Ectodermal cell (in vitro differentiated cells): ENCODE data around the gene PNCK.

Source experiments
- H3K27ac ChIP-seq: 2 replicates; pipeline ENCODE4 v1.7.0; 2013; ENCODE audit warnings: mild to moderate bottlenecking, low read depth, low read length; ENCODE audit not compliant: insufficient read depth, poor library complexity, severe bottlenecking
- H3K27me3 ChIP-seq: 2 replicates; pipeline ENCODE4 v1.7.0; 2013; ENCODE audit warnings: mild to moderate bottlenecking, low read length; ENCODE audit not compliant: insufficient read depth, control insufficient read depth, poor library complexity, severe bottlenecking
- H3K36me3 ChIP-seq: one replicate; pipeline ENCODE4 v1.7.0; 2013; ENCODE audit warnings: low read length; ENCODE audit not compliant: control insufficient read depth, insufficient read depth
- H3K4me1 ChIP-seq: one replicate; pipeline ENCODE4 v1.7.0; 2013; ENCODE audit warnings: low read length; ENCODE audit not compliant: control insufficient read depth, insufficient read depth
- H3K4me3 ChIP-seq: 2 replicates; pipeline ENCODE4 v1.7.0; 2013; ENCODE audit warnings: low read depth, low read length, control low read depth; ENCODE audit not compliant: insufficient read depth
- H3K9me3 ChIP-seq: 2 replicates; pipeline ENCODE4 v1.7.0; 2013; ENCODE audit warnings: mild to moderate bottlenecking, low read length, moderate library complexity; ENCODE audit not compliant: control insufficient read depth
- WGBS, 2 experiments: methylation state at CpG; one replicate each; pipeline ENCODE4 v1.1.7; 2013; ENCODE audit warnings: missing lambda C conversion rate in 2 of 2; 5-methylcytosine and 5-hydroxymethylcytosine counted together

The PNCK gene

DNA sequence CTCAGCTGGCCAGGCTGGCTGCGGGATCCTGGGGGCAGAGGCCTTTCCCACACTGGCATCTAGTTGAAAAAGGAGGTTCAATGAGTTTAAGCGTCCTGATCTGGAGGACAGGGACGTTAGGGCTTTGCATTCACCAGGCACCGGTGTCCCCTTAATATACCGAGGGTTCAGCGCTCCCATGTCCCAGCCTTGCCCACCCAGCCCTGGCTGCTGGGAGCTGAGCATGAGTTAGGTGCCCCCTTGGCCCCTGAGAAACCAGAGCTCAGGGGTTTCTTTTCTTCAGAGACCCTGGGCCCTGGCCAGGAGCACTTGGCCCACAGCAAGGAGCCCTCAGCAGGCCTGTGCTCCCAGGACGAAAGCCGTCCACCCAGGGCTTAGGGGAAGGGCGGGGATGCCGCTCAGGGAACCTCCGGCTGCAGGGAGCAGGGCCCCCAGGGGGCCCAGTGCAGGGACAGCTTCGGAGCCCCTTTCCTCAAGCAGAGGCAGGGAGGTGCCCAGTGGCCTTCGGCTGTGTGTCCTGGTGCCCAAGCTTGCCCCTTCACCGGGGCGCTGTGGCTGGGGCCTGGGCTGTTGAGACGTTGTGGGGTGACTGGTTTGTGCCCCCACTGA lies 47.5 kb downstream of the PNCK start:
- H3K9me3 ChIP-seq = no peaks in the 10 kb centered on the region
- H3K36me3 ChIP-seq = no peaks in the 10 kb centered on the region
- no peaks in the 10 kb centered on the region for H3K4me1 ChIP-seq
- no peak overlapping the region for H3K4me3 ChIP-seq
- H3K27ac ChIP-seq = no peak overlapping the region
- H3K27me3 ChIP-seq = no peaks in the 10 kb centered on the region
- 85 to 87% methylated on average over 15 to 16 of the region's 16 CpGs for WGBS, 2 experiments

DNA sequence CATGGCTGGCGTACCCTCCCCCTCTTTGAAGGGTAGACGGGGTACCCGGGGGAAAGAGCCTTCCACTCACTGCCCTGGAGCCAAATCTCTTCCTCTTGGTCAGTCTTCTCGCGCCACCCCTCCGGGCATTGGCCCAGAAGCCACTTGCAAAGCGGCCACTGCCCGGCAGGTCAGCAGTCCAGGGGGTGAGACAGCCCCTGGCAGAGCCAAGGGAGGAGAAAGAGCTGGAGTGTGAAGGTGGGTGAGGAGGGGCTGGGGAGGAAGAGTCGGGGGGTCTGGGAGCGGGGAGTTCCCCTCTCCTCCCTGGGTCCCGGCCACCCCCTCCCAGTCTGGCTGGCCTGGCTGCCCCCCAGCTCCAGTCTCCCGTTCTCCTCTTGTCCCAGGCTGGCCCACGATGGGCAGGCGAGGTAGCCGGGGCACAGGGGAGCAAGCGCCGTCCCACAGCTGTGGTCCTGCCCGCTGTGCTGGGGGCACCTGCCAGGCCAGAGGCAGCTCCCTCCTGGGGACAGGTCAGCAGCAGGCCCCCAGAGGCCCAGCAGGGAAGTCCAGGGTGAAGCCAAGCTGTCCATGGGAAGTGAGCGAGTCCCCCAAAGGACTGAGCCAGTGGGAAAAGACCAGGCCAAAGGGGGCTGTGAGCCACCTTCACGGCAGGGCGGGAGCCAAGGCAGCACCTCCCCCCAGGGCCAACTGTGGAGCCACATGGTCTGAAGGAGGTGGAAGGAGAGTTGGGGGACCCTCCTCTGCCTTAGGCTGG lies 48.2 kb downstream of the PNCK start:
- Histone ChIP-seq H3K9me3 (no peaks in the 10 kb centered on the region), H3K36me3 (no peaks in the 10 kb centered on the region), H3K4me3 (no peak overlapping the region), H3K4me1 (no peaks in the 10 kb centered on the region), H3K27ac (no peak overlapping the region), H3K27me3 (no peaks in the 10 kb centered on the region)
- 89 to 90% methylated on average over 20 to 21 of the region's 21 CpGs for WGBS, 2 experiments

GRCh38 chrX:153624196-153625091 lies 49.2 kb downstream of the PNCK start:
- Histone ChIP-seq H3K4me1 (no peaks in the 10 kb centered on the region), H3K36me3 (no peaks in the 10 kb centered on the region), H3K27ac (no peak overlapping the region), H3K9me3 (no peaks in the 10 kb centered on the region), H3K27me3 (no peaks in the 10 kb centered on the region), H3K4me3 (no peak overlapping the region)
- WGBS, 2 experiments = 88 to 92% methylated on average over 15 of the region's 15 CpGs

- H3K27ac ChIP-seq = no peak overlapping the region
- WGBS, 2 experiments = 88 to 90% methylated on average over 16 of the region's 16 CpGs
- H3K4me3 ChIP-seq = no peak overlapping the region
- no peaks in the 10 kb centered on the region for H3K36me3 ChIP-seq
- no peaks in the 10 kb centered on the region for H3K4me1 ChIP-seq
- H3K27me3 ChIP-seq = peaks cover 3% of the 10 kb centered on the region
- no peaks in the 10 kb centered on the region for H3K9me3 ChIP-seq
Observed at GRCh38 chrX:153623310-153624029, 50.1 kb downstream of the PNCK start.

GRCh38 chrX:153622661-153623309 lies 50.8 kb downstream of the PNCK start:
- Histone ChIP-seq H3K36me3 (no peaks in the 10 kb centered on the region), H3K27me3 (peaks cover 9% of the 10 kb centered on the region), H3K27ac (no peak overlapping the region), H3K4me3 (no peak overlapping the region), H3K9me3 (no peaks in the 10 kb centered on the region), H3K4me1 (no peaks in the 10 kb centered on the region)
- WGBS, 2 experiments = 84 to 89% methylated on average over 17 of the region's 17 CpGs

- H3K9me3 ChIP-seq = no peaks in the 10 kb centered on the region
- no peak overlapping the region for H3K4me3 ChIP-seq
- peaks cover 16% of the 10 kb centered on the region for H3K27me3 ChIP-seq
- no peak overlapping the region for H3K27ac ChIP-seq
- H3K4me1 ChIP-seq = no peaks in the 10 kb centered on the region
- H3K36me3 ChIP-seq = no peaks in the 10 kb centered on the region
- WGBS, 2 experiments = 90 to 93% methylated on average over 26 to 27 of the region's 27 CpGs
Observed at GRCh38 chrX:153621949-153622598, 51.5 kb downstream of the PNCK start.

GRCh38 chrX:153620576-153620975 lies 53.0 kb downstream of the PNCK start:
- Histone ChIP-seq H3K4me1 (no peaks in the 10 kb centered on the region), H3K27me3 (peaks cover 25% of the 10 kb centered on the region), H3K4me3 (no peak overlapping the region), H3K36me3 (no peaks in the 10 kb centered on the region), H3K27ac (no peak overlapping the region), H3K9me3 (no peaks in the 10 kb centered on the region)
- WGBS, 2 experiments = 93 to 97% methylated on average over 3 to 4 of the region's 5 CpGs
